ENCODE measurements around the gene THRSP.

DNA sequence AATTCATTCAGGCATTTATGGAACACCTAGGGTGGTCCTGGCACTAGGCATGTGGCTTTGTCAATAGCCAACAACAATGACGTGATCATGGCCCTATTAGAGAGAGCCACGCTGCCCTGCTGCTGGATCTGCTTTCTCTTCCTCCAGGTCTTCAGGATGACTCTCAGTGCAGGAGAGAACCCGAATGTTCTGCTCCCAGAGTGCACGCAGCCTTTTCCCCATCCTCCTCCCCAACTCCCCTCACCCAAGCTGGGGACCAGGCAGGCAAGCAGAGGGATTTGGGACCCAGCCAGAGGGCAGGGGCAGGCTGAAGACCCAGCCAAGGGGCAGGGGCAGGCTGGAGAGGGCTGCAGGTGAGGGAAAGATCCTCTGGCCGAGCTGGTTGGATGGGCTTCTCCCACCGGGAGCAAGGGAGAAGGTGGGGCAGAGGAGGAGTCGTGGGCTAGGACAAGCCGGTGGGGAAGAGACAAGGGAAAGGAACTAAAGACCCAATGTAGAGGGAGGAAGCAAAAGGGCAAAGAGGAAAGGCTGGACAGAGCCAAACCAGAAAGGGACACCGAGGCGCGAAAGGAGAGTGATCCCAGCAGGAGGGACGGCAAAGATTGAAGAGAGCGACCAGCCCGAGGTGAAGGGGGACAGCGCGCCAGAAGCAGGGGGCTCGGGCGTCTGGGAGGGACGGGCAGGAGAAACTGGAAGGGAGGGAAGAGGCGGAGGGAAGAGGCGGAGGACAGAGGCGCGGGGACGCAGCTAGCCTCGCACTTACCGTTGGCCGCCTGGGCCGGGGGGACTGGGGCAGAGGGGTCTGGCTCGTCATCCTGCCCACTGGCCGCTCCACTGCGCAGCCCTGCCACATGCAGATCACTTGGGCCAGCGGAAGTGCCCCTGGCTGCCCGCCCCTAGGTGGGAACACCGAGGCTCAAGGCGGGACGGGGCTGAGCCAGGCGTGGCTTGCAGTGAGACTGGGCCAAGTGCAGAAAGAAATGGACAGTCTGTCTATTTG, 41.0 kb upstream of the THRSP start, which contains the start of gene KCTD14:
- TF ChIP-seq, protein P1, sequence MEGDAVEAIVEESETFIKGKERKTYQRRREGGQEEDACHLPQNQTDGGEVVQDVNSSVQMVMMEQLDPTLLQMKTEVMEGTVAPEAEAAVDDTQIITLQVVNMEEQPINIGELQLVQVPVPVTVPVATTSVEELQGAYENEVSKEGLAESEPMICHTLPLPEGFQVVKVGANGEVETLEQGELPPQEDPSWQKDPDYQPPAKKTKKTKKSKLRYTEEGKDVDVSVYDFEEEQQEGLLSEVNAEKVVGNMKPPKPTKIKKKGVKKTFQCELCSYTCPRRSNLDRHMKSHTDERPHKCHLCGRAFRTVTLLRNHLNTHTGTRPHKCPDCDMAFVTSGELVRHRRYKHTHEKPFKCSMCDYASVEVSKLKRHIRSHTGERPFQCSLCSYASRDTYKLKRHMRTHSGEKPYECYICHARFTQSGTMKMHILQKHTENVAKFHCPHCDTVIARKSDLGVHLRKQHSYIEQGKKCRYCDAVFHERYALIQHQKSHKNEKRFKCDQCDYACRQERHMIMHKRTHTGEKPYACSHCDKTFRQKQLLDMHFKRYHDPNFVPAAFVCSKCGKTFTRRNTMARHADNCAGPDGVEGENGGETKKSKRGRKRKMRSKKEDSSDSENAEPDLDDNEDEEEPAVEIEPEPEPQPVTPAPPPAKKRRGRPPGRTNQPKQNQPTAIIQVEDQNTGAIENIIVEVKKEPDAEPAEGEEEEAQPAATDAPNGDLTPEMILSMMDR (IDR thresholded peaks at IDR 0.05; ENCODE audit: insufficient read depth, low read length, poor library complexity, severe bottlenecking) = no peak
- TF ChIP-seq EZH2phosphoT487 (conservative IDR thresholded peaks at IDR 0.05; ENCODE audit: low read length) = no peak

Measured in SU-DHL-6 (cell line).